EL (cell line): ENCODE data around the gene BEND3.
A peak's percentile ranks its signal among the peaks of the same experiment; 100 is the strongest.
"Not testable (repeated sequence)": the region's sequence is repeated elsewhere in the genome, so short reads cannot be mapped to it uniquely, and the experiment has no call there.

Experiments used
- DNase-seq: peaks from one replicate; pipeline ENCODE4 v3.0.0-alpha.2; 2016

The BEND3 gene

DNA sequence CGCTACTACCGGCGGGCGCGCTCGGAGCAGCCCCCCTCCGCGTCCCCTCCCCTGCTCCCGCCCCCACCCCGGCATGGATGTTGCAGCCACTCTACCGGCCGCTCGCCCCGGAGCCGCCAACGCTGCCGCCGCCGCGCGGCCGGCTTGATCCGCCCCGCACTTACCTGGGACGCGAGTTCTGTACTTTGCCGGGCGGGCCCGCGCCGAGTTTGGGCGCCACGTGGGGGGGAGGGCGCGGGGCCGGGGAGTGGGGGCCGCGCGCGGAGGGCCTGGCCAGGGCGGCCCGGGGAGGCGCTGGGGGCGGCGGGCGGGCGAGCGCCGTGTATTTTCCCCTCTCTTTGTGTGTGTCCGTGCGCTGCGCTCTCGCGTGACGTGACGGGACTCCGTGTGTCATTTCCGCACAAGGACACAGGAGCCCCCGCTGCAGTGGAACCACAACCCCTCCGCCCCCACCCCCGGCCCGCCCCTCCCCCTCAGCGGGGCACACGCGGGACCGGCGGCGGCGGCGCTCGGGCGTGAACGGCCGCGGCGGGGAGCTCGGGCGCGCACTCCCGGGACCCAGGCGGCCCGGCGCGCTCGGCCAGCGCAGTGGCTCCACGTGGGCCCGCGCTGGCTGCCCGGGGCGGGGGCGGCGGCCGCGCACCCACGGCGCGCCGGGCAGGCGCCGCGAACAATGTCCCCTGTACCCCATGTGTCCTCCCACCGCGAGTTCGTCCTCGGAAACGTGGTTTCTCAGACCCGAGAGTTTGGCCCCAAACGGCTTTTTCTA is at the start of gene BEND3:
Gene BEND3 (minus strand): TSS at position 590 of the 769 bp plus-strand sequence. CDS start 16,230 bp downstream, outside the sequence.
- DNase-seq = peak; percentile 24

- not testable (repeated sequence) for DNase-seq
Measured at GRCh38 chr6:107164299-107164698, 49.0 kb upstream of the BEND3 start.

GRCh38 chr6:107161521-107161920 is 46.2 kb upstream of the BEND3 start:
- DNase-seq = no peak

- no peak for DNase-seq
Measured at GRCh38 chr6:107156617-107157016, 41.3 kb upstream of the BEND3 start.

DNA sequence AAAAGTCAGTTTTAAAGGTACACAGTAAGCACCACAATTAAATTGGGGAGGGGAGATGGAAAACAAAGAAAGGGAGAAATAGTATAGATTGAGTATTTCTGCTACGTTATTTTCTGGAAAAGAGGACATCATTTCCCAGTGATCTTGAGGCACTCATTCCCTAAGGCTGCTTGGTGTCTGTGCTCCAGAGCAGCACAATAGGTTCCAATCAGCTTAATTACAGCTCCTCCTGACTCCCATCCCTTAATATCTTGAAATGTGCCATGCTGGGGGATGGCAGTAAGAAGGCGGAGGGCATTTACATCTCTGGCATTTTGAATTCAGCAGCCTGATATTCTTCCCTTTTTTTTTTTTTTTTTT is 39.5 kb upstream of the BEND3 start:
- no peak for DNase-seq

DNA sequence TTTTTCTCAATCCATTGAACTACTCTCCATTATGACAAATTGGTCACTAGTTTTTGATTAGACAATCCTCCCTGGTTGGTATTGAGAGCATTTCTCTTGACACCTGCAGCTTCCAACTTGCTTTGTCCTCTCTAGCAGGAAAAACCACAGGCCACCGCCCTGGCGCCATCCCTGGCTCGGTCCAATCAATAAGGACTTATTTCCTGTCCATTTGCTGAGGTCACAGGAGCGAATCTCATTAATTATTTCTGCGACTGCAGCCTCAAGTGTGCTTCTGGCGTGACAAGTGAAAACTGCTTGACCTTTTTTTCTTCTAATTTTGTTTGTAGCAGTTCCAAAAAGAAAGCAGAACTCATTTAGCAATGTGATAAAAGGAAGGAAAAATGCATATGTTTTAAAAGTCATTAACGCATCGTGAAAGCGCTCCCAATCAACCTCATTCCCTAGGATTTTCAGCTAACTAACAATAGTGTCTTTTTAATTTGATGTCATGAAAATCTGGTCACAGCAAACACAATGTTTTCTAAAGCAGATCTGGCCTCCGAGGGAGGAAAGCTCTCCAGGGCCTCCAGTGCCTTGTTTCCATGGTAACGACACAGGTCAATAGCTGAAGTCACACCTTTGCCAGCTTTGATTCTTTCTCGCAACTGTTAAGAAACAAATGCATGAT is 39.0 kb upstream of the BEND3 start:
- DNase-seq = no peak

GRCh38 chr6:107152638-107153430 is 37.5 kb upstream of the BEND3 start:
- no peak for DNase-seq

- no peak for DNase-seq
Measured at GRCh38 chr6:107144666-107145065, 29.4 kb upstream of the BEND3 start.

DNA sequence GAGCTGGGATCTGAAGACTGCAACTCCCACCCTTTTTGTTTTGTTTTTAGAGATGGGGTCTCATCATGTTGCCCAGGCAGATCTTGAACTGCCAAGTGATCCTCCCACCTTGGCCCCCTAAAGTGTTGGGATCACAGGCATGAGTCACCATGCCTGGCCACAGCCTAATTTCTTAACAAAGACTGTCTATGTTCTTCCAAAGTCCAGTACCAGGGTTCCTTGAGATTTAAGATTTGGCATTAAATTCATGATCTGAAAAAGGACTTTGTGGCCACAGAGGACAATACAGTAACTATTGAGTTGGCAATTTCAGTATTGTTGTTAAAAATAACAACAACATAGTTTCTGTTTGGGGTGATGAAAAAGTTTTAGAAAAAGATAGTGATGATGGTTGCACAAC is 28.7 kb upstream of the BEND3 start:
- no peak for DNase-seq

DNA sequence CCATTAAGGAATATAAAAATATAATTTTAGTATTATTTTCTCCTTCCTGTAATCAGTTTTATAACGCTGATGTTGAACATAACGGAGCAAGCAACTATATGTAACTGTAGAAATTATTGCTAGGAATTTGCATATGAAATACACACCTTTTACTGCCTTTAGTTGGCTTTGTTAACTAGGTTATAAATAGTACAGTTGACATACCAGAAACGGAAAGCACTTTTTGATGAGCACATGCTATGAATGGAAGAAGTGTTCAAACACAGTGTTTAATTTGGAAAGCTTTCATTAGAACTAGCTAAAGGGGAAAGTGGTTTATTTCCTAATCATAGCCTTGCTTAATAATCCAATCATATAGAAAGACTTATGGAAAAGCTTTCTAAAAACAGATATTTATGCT is 25.3 kb upstream of the BEND3 start:
- no peak for DNase-seq

DNA sequence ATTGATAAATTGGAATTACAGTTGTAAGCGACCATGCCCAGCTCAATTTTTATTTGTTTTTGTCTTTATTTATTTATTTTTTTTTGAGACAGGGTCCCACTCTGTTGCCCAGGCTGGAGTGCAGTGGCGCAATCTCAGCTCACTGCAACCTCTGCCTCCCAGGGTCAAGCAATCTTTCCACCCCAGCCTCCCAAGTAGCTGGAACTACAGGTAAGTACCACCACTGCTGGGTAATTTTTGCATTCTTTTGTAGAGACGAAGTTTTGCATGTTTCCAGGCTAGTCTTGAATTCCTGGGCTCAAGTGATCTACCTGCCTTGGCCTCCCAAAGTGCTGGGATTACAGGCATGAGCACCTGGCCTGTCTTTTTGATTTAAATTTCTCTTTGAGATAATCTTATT is 21.0 kb upstream of the BEND3 start:
- not testable (repeated sequence) for DNase-seq

- DNase-seq = not testable (repeated sequence)
Measured at GRCh38 chr6:107135048-107135680, 19.8 kb upstream of the BEND3 start.

- peak; percentile 29 for DNase-seq
Measured at GRCh38 chr6:107132330-107132954, 17.1 kb upstream of the BEND3 start.

- DNase-seq = no peak
Measured at GRCh38 chr6:107129370-107129925, 14.1 kb upstream of the BEND3 start.

GRCh38 chr6:107128577-107128976 is 13.3 kb upstream of the BEND3 start:
- no peak for DNase-seq

DNA sequence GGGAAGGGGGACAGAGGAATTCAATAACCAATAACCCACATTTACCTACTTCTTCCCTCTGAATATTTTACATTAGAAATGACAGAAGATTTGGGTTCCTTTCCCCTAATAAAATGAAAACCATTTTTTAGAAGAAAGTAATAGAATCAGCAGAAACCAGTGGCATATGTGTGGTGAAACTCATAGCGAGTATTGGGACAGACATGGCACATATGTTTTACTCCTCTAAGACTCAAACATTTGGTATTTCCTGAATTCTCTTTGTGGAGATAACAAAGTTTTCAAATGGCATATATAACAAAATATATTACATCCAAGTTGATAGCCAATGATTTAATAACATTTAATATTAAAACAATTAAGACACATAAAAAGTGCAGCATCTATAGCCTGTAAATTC is 12.9 kb upstream of the BEND3 start:
- peak; percentile 38 for DNase-seq

- no peak for DNase-seq
Measured at GRCh38 chr6:107125771-107126170, 10.5 kb upstream of the BEND3 start.

GRCh38 chr6:107124934-107125348 is 9.6 kb upstream of the BEND3 start:
- no peak for DNase-seq

GRCh38 chr6:107123501-107123900 is 8.2 kb upstream of the BEND3 start:
- DNase-seq = no peak

DNA sequence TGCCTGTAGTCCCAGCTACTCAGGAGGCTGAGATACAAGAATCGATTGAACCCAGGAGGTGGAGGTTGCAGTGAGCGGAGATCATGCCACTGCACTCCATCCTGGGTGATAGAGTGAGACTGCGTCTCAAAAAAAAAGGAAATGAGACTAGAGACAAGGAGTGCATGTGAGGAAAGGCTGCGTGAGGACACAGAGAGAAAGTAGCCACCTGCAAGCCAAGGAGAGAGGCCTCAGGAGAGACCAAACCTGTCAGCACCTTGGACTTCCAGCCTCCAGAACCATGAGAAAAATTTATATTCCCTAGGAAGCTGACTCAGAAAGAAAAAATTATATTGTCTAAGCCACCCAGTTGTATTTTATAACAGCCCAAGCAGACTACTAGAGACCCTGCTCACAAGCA is 7.4 kb upstream of the BEND3 start:
- DNase-seq = no peak

DNA sequence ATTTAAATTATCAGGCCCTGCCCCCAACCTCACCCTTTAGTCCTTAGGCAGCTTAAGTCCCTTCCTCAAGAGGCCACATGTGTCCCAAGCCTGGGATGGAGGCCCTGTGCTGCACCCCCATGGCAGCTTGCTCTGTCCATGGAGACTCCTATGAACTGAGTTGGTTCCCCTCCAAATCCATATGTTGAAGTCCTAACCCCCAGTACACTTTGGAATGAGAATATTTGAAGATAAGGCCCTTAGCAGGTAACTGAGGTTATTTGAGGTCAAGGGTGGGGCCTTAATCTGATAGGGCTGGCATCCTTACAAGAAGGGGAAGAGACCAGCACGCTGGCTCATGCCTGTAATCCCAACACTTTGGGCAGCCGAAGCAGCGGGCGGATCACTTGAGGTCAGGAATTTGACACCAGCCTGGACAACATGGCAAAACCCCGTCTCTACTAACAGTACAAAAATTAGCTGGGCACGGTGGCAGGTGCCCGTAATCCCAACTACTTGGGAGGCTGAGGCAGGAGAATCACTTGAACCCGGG is 6.7 kb upstream of the BEND3 start:
- DNase-seq = no peak

DNA sequence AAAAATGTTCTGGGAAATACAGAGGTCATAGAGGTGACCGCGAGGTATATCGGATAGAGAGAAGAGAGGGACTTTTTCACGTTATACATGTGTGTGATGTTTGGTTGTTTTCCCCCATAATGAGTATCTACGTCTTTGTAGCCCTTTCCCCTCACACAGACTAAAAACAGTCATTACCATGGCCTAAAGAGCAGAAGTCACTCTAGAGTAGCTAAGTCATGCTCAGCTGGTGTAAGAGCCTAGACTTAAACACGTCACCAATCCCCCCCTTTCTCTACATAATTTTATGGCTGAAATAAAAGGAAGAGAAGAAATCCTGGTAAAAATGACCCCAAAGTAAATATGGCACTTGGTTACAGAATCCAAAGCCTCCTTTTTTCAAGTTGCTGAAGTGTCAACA is 6.0 kb upstream of the BEND3 start:
- no peak for DNase-seq
